ENCODE data around the gene N4BP3.

- TF ChIP-seq CTCF (IDR thresholded peaks at IDR 0.05) (no peak), POLR2AphosphoS5 (IDR thresholded peaks at IDR 0.05) (no peak)
Observed at GRCh38 chr5:178129296-178129695, 16.0 kb downstream of the N4BP3 start.
